ENCODE data around the gene SSX7. TPM values are rescaled to one million over a fixed set of nuclear protein-coding genes. Genes with fewer than 3 reads are reported as not detected.
"Not testable (repeated sequence)": the region's sequence is repeated elsewhere in the genome, so short reads cannot be mapped to it uniquely, and the experiment has no call there.

SSX7 gene, protein sequence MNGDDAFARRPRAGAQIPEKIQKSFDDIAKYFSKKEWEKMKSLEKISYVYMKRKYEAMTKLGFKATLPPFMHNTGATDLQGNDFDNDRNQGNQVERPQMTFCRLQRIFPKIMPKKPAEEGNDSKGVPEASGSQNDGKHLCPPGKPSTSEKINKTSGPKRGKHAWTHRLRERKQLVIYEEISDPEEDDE
- polyA plus RNA-seq (2013, experiment 1 of 2; ENCODE audit: insufficient read length) = not detected
- not detected for polyA plus RNA-seq (2013, experiment 2 of 2; ENCODE audit: insufficient read length)

DNA sequence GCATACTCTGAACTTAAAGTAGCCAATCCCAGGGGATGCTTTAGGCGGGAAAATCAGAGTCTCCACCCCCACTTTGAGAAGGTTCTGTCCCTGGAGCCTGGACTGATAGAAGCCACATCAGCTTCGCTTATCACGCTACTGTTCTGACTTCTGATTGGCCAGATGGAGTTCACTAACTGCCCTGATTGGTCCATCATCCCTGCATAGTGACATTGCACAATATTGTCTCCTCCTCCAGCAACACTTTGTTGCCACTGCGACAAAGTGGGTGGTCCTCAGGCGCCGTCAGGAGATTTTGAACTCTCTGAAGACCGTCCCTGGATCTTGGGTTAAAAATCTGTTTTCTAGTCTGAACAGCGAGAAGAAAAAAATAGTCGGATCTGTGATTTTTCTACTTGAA is at the start of gene SSX7:
TSS of gene SSX7 (minus strand) at position 101 of the 400 bp plus-strand sequence. CDS start 1,428 bp downstream, outside the sequence.
- DNase-seq = not testable (repeated sequence)

DNA sequence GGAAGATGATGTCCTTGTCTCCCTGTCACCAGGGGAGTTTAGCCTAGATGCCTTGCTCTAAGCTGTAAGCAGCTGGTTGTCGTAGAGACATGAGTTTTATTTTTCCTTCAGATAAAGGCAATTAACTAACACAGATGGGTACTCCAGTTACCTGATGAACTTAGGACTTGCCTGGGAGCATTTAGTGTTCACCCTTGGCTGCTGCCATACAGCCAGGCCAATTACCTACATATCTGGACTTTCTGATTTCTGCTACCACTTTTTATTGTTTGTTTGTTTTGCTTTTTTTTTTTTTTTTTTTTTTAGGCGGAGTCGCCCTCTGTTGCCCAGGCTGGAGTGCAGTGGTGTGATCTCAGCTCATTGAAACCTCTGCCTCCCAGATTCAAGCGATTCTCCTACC is 37.3 kb upstream of the SSX7 start:
- DNase-seq = not testable (repeated sequence)

DNA sequence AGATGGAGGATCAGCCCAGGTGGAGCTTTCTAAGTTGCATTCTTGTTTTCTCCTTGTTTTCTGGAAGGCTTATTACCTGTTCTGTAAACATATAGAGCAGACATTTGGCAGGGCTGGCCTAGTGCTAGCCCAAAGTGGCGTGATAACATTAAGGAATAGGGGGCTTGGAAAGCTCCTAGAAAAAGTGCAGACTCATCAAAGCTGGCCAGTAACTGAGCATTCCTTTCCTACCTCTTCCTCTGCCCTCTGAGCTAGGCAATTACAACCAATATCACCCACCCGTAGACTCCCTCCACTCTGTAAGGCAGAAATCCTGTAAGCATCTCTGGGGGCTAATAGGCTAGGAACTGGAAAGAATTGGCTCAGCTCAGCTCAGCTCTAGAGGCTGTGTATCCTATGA is 7.5 kb upstream of the SSX7 start:
- DNase-seq = not testable (repeated sequence)

DNA sequence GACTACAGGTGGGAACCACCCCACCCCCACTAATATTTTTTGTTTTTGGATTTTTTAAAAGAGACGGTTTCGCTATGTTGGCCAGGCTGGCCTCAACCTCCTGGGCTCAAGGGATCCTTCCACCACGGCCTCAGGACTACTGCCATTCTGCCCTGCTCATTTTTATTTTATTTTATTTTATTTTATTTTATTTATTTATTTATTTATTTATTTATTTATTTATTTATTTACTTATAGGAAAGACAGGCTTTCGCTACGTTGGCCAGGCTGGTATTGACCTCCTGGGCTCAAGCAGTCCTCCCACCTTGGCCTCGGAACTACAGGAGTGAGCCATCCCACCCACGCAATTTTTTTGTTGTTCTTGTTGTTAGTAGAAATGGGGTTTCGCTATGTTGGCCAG is 775 bp upstream of the SSX7 start:
- not testable (repeated sequence) for DNase-seq

DNA sequence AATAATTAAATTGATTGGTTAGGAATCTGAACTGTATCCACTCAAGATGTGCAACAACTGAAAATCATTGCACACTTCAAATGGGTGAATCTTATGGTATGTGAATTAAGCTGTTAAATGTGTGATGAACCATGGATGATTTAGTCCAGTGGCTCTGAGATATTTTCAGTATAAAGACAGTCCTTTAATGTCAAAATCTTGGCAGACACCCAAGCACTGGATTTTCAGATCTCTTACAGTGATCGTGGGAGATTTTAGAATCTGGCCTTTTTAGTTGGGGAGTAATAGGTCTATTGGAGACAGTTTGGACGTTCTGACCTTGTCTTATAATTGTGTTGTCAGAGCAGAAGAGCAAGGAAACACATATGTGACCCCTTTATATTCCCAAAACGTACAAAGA is 4.0 kb downstream of the SSX7 start:
- not testable (repeated sequence) for DNase-seq

DNA sequence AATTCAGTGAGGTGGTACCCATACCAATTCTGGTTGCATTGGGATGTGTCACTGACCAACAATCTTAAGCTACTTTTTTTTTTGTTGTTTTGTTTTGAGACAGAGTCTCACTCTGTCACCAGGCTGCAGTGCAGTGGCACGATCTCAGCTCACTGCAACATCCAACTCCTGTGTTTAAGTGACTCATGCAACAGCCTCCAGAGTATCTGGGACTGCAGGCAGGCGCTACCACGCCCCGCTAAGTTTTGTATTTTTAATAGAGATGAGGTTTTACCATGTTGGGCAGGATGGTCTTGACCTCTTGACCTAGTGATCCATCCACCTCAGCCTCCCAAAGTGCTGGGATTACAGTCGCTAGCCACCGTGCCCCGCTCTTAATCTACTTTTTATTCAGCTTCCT is 5.7 kb downstream of the SSX7 start:
- DNase-seq = not testable (repeated sequence)

DNA sequence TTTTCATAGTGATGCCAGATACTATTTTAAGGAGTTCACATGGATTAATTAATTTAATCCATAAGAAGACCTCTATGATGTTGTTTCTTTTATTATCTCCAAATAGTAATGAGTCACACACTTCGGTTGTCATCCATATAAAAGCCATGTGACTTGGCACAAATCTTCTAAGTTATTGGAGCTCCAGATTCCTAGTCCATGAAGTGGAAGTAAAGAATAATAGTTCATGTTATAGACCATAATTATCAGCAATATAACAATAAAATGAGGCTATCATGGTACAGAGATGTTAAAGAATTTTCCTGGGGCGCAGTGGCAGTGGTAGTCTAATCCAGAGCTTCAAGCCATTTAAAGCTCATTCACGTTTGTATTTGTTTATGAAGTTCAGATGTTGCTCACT is 26.2 kb downstream of the SSX7 start:
- not testable (repeated sequence) for DNase-seq

DNA sequence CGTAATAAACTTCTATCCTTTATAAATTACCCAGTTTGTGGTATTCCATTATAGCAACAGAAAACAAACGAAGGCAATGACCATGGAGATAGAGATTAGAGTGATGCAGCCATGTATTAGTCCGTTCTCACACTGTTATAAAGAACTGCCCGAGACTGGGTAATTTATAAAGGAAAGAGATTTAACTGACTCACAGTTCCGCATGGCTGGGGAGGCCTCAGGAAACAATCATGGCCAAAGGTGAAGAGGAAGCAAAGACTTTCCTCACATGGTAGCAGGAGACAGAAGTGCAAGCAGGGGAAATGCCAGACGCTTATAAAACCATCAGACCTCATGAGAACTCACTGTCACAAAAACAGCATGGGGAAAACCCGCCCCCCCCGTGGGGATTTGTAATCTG is 34.0 kb downstream of the SSX7 start:
- not testable (repeated sequence) for DNase-seq

DNA sequence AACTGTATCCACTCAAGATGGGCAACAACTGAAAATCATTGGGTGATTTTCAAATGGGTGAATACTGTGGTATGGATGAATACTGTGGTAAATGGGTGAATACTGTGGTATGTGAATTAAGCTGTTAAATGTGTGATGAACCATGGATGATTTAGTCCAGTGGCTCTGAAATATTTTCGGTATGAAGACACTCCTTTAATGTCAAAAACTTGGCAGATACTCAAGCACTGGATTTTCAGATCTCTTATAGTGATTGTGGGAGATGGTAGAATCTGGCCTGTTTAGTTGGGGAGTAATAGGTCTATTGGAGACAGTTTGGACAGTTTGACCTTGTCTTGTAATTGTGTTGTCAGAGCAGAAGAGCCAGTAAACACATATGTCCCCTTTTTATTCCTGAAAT is 45.7 kb downstream of the SSX7 start:
- DNase-seq = no peak

DNA sequence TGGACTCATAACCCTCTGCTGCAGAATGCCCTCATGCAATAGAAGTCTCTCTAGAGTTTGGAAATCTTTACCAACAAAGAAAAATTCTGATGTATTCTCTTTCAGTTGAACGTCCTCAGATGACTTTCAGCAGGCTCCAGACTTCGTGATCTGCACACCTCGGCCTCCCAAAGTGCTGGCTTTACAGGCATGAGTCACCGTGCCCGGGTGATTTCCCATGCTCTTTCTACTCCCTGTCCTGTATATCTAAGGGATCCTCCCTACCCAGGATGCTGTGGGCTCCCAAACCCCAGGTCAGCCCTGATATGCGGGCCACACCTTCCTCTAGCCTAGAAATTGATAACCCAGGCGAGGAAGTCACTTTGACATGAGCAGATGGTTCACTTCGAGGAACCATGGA is 51.5 kb downstream of the SSX7 start:
- not testable (repeated sequence) for DNase-seq

DNA sequence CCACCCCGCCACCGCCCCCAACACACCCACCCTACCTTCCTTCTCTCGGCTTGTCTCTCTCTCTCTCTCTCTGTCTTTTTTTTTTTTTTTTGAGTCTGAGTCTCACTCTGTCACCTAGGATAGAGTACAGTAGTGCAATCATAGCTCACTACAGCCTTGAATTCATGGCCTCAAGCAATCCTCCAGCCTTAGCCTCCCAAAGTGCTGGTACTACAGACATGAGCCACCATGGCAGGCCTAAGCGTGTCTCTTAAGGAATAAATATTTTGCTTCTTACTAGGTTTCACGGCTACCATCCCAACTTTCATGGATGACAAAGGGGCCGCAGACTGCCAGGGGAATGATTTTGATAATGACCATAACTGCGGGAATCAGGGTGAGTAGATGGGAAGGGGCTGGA is 55.8 kb downstream of the SSX7 start:
- DNase-seq = no peak

DNA sequence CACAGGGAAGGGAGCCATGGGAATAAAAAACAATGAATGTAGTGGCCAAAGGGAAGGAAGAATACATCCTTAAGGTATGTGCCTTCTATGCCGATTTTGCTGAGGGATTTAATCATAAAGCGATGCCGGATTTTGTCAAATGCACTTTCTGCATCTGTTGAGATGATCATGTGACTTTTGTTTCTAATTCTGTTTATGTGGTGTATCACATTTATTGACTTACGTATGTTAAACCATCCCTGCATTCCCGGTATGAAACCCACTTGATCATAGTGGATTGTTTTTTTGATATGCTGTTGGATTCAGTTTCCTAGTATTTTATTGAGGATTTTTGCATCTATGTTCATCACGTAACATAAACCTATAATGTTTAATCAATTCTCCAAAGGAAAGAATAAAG is 60.0 kb downstream of the SSX7 start:
- no peak for DNase-seq
